Measurements from ENCODE around the gene ABHD14A.

- TF ChIP-seq CTCF (IDR thresholded peaks at IDR 0.05) (no peak), POLR2A (IDR thresholded peaks at IDR 0.05) (no peak)
Observed at GRCh38 chr3:51998774-51999173, 23.9 kb downstream of the ABHD14A start.
